Measurements from ENCODE around the gene ATRNL1.
"Not testable (repeated sequence)": the region's sequence is repeated elsewhere in the genome, so short reads cannot be mapped to it uniquely, and the experiment has no call there.

Gene ATRNL1

GRCh38 chr10:115653473-115653872 lies 560.3 kb downstream of the ATRNL1 start:
- no peak for DNase-seq

- DNase-seq, result no peak
Measured at GRCh38 chr10:115654961-115655360, 561.8 kb downstream of the ATRNL1 start.

GRCh38 chr10:115657161-115657860 lies 564.1 kb downstream of the ATRNL1 start:
- DNase-seq, result no peak

GRCh38 chr10:115659616-115660015 lies 566.5 kb downstream of the ATRNL1 start:
- DNase-seq, result no peak

DNA sequence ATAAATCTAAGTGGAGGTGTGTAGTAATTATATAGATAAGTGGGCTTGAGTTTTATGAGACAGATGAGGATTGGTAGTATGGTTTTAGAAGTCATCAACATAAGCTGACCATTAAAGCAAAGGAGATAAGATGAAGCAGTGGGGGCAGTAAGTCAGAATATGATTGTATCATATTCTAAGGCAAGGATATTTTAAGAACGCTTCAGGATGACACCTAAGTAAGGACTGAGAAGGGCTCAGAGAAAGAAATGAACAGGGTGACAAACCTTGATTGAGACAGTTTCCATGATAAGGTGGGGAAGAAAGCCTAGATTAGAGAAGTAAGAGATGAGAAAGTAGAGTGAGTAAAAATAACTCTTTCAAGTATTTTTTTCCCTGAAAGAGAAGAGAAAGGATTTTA lies 567.2 kb downstream of the ATRNL1 start:
- DNase-seq, result no peak

DNA sequence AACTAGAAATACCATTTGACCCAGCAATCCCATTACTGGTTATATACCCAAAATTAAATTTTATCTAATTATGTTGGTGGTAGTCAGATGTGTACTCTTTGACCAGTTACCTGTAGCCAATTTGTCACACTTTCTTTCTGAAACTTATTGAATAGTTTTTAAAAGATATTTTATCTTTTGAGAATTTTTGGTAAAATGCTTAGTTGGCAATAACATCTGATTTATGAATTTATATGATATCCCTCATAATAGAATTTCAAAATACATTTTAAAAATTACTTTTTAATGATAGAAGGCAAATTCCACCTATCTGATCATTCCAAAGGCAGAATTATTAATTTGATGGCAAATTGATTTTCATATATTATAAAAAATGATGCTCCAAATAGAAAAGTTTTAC lies 569.3 kb downstream of the ATRNL1 start:
- DNase-seq, result no peak

DNA sequence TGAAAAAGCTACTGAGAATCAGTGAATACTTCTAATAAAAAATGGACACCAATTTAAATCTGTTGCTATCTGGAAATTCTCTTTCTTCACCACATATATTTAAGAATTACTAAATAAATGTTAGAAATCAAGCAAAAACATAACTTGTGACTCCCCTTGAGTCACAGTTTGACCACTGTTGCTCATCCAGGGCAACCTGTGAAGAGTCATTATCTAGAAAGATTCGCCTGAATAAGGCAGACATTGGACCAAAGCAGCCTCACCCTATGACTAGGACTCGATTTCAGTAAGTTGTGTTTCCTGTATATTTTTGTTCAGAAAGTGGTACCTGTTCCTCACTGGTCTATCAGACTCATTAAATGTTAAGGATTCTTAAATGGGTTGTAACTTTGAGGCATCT lies 572.4 kb downstream of the ATRNL1 start:
- DNase-seq, result no peak

GRCh38 chr10:115674496-115674895 lies 581.3 kb downstream of the ATRNL1 start:
- DNase-seq, result no peak

- DNase-seq, result no peak
Measured at GRCh38 chr10:115696747-115697146, 603.6 kb downstream of the ATRNL1 start.

DNA sequence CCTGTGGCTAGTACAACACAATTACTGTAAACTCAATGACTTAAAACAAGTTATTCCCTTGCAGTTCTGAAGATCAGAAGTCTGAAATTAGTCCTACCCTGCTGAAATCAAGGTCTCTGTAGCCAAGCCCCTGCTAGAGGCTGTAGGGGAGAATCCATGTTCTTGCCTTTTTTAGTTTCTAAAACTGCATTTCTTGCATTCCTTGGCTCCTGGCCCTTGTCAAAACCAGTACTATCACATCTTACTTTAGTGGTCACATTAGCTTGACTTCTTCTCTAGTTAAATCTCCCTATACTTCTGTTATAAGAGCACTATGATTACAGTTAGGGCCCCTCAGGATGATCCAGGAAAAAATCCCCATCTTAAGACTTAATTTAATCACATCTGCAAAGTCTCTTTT lies 612.9 kb downstream of the ATRNL1 start:
- no peak for DNase-seq

GRCh38 chr10:115706488-115707076 lies 613.4 kb downstream of the ATRNL1 start:
- DNase-seq, result no peak

GRCh38 chr10:115710136-115710535 lies 617.0 kb downstream of the ATRNL1 start:
- DNase-seq, result no peak

DNA sequence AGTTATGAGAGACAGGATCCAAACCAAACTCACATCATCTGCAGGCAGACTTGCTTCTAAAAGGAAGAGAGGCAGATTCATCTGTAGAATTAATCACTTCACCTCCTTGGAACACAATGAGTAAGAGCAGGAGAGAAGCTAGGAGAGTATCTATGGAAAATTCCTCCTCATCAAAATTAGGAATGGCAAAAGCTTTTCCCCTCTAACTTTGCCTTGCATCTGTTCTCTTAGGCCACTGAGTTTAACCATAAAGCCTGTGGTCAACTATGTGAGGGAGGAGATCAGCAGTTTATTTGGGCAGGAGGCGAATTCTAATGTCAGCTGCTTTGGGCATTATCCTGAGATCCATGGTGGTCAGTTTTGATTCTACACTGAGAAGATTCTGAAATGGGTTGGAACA lies 618.1 kb downstream of the ATRNL1 start:
- no peak for DNase-seq

- no peak for DNase-seq
Measured at GRCh38 chr10:115720121-115720520, 627.0 kb downstream of the ATRNL1 start.

GRCh38 chr10:115727129-115727528 lies 634.0 kb downstream of the ATRNL1 start:
- no peak for DNase-seq

- DNase-seq, result no peak
Measured at GRCh38 chr10:115744089-115744488, 650.9 kb downstream of the ATRNL1 start.

DNA sequence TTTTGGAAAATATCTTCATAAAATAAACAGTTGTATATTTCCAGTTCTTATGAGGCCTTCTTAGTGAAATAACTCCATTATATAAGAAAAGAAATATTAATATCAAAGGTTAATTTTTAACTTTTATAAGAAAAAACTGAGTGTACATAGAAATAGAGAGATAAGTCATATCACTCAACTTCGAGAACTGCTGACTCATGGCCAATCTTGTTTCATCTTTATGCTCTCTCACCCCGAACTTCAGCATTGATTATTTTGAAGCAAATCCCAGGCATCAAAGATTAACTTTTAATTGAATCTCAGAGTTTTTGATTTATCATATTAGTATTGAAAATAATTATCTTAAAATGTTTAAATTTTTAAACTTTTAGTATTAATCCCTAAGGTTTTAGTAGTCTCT lies 652.8 kb downstream of the ATRNL1 start:
- no peak for DNase-seq

GRCh38 chr10:115747811-115748210 lies 654.6 kb downstream of the ATRNL1 start:
- DNase-seq, result no peak

DNA sequence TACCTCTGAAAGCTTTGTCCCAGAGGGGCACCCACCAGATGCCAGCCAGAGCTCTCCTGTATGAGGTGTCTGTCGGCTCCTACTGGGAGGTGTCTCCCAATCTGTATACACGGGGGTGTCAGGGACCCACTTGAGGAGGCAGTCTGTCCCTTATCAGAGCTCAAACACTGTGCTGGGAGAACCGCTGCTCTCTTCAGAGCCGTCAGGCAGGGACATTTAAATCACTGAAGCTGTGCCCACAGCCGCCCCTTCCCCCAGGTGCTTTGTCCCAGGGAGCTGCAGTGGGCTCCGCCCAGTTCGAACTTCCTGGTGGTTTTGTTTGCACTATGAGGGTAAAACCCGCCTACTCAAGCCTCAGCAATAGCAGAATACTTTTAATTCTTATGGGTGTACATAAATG lies 665.3 kb downstream of the ATRNL1 start:
- not testable (repeated sequence) for DNase-seq

DNA sequence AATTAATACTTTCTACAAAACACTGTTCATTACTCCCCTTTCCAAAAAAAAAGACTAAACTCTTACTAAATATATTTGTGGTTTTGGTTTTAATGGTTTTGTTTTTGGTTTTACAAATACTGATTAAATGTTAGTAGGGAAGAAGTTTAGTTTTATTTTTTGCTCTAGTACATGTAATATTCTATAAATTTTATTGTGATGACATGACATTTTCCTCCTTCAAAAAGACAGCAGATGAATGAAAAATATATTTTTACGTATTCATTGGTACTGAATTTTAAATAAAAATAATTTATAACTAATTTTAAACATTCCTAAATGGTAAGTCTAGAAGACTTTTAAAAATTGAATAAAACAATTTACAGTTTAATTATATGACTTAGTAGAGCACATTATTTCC lies 667.0 kb downstream of the ATRNL1 start:
- no peak for DNase-seq

- no peak for DNase-seq
Measured at GRCh38 chr10:115761166-115761565, 668.0 kb downstream of the ATRNL1 start.

DNA sequence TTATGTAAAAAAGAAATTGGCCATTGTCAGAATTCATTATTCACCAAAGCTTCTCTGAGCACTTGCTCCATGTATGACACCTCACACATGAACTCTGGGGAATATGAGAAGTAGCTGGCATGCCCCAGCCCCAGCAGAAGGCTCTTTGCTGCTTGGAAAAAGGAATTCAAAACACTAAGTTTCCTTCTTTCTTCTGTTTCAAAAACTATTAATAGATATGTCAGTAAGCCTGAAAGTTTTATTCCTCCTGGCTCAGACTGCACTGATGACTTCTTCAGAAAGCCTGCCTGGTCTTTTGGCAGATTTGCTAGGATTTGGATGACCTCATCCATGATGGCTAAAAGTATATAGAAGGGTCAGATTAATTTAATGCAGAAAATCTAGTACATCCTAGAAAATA lies 668.9 kb downstream of the ATRNL1 start:
- no peak for DNase-seq

DNA sequence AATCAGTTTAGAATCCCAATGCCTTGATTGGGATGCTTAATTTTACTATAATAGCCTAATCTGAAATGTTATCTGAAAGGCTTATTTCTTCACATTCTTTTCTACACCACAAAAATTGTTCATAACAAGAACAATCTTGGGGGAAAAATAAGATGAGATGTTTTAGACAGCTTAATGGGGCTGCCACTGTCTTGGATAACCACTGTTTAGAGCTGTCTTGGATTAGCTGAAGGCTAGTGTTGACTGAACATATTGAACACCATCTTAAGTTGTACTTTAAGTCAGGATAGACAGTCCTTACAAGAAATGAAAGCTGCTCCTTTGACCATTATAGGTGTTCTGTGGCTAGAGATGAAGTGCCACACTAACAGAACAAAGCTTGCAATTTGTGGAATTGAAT lies 678.6 kb downstream of the ATRNL1 start:
- no peak for DNase-seq

- no peak for DNase-seq
Measured at GRCh38 chr10:115772606-115773005, 679.4 kb downstream of the ATRNL1 start.

DNA sequence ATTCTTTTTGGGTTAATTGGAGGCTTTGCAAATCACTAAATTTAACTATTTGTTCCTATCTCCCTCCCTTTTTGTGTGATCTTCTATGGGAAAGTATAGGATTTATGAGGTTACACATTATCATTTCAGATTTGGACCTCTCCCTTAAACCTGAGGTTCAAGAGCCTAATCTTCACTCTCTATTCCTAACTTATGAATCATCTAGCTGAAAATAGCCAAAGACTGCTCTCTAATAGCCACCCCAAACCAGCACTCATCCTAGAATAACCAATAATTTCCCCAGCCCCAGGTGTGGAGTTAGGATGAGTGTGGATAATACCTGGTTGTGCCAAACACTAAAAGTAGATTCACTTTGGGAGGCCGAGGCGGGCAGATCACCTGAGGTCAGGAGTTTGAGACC lies 680.7 kb downstream of the ATRNL1 start:
- no peak for DNase-seq

Measured in CD4-positive, alpha-beta T cell treated with Interferon alpha-2 for 1 hour (primary cell).